Measurements from ENCODE around the gene ISG20L2.

- TF ChIP-seq POLR2AphosphoS5 (IDR thresholded peaks at IDR 0.05; ENCODE audit: low read depth, low read length) (no peak), ZFX (IDR thresholded peaks at IDR 0.05) (no peak), CEBPB (IDR thresholded peaks at IDR 0.05; ENCODE audit: low read depth) (no peak), CTCF (IDR thresholded peaks at IDR 0.05 in 2 of 3, conservative IDR thresholded peaks at IDR 0.05 in 1 of 3; ENCODE audit: borderline replicate concordance in 1 of 3, insufficient read depth in 1 of 3, low read depth in 2 of 3, low read length in 2 of 3) (no peak), ZNF274 (IDR thresholded peaks at IDR 0.05; ENCODE audit: low read depth, low read length) (no peak), RAD21 (IDR thresholded peaks at IDR 0.05; ENCODE audit: low read depth) (no peak), POLR2A (IDR thresholded peaks at IDR 0.05; ENCODE audit: borderline replicate concordance, extremely low read depth, insufficient read depth, insufficient read length) (no peak)
- TF ChIP-seq, protein P1, sequence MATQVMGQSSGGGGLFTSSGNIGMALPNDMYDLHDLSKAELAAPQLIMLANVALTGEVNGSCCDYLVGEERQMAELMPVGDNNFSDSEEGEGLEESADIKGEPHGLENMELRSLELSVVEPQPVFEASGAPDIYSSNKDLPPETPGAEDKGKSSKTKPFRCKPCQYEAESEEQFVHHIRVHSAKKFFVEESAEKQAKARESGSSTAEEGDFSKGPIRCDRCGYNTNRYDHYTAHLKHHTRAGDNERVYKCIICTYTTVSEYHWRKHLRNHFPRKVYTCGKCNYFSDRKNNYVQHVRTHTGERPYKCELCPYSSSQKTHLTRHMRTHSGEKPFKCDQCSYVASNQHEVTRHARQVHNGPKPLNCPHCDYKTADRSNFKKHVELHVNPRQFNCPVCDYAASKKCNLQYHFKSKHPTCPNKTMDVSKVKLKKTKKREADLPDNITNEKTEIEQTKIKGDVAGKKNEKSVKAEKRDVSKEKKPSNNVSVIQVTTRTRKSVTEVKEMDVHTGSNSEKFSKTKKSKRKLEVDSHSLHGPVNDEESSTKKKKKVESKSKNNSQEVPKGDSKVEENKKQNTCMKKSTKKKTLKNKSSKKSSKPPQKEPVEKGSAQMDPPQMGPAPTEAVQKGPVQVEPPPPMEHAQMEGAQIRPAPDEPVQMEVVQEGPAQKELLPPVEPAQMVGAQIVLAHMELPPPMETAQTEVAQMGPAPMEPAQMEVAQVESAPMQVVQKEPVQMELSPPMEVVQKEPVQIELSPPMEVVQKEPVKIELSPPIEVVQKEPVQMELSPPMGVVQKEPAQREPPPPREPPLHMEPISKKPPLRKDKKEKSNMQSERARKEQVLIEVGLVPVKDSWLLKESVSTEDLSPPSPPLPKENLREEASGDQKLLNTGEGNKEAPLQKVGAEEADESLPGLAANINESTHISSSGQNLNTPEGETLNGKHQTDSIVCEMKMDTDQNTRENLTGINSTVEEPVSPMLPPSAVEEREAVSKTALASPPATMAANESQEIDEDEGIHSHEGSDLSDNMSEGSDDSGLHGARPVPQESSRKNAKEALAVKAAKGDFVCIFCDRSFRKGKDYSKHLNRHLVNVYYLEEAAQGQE (IDR thresholded peaks at IDR 0.05; ENCODE audit: low read depth) = no peak
- TF ChIP-seq, protein P2, sequence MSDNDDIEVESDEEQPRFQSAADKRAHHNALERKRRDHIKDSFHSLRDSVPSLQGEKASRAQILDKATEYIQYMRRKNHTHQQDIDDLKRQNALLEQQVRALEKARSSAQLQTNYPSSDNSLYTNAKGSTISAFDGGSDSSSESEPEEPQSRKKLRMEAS (IDR thresholded peaks at IDR 0.05) = no peak
These were observed 47.2 kb upstream of the ISG20L2 start for GRCh38 chr1:156775799-156776198.

Data from HCT116 (cell line).